HG03439 (cell line): ENCODE measurements around the gene SUSD1.
"Not testable (repeated sequence)": the region's sequence is repeated elsewhere in the genome, so short reads cannot be mapped to it uniquely, and the experiment has no call there.

Source experiments
- ATAC-seq: cut with Tn5 transposase; IDR thresholded peaks from one replicate; pipeline ENCODE4 v1.9.1; 2021; ENCODE audit warnings: mild to moderate bottlenecking, moderate library complexity; ENCODE audit not compliant: unreplicated experiment

Gene SUSD1

GRCh38 chr9:112174965-112175795 lies at the start of gene SUSD1:
SUSD1 (minus strand) TSS chr9:112175297; CDS start chr9:112175235, 62 bp downstream.
- peak; percentile 50 for ATAC-seq

DNA sequence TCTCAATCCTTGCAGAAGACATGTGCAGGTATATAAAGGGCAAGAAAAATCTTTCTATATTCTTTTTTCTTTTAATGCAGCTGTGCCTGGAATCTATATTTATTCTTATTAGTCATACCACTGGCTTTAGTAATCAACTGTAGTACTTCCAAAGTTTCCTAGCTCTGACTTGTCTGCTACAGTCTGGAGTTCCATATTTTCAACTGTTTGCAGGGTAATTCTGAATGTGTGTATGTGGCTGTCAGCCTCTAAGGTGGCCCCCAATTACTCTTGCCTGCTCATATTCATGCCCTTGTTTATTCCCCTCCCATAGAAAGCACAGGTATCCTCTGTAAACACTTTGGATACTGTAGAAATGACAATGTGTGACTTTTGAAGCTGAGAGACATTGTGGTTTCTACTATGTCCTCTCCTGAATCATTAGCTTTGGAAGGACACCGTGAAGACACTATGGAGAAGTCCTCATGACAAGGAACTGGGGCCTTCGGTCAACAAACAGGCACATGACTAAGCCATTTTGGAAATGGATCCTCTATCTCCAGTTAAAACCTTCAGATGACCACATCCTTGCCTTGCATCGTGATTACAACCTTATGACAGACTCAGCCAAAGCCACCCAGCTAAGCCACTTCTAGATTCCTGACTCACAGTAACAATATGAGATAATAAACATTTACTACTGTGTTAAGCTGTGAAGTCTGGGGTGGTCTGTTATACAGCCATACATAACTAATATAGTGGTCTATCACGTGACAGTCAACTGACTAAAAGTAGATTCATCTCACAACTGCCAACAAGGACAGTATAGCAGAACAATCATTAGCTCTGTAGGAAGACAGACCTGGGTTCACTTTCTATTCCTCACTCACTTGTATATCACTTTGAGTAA lies 49.5 kb upstream of the SUSD1 start:
- ATAC-seq: peak; percentile 46

- peak; percentile 89 for ATAC-seq
These were observed 43.8 kb upstream of the SUSD1 start for GRCh38 chr9:112218908-112219307.

DNA sequence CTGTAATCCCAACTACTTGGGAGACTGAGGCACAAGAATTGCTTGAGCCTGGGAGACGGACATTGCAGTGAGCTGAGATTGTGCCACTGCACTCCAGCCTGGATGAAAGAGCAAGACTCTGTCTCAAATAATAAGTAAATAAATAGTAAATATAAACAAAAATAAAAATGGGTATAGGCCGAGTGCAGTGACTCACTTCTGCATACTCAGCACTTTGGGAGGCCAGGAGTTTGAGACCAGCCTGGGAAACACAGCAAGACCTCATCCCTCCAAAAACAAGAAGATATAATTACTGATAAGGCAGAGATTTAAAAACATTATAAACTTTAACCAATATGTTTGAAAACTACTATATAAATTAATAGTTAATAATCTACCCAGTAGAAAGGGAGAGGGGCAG lies 37.8 kb upstream of the SUSD1 start:
- ATAC-seq: no peak

DNA sequence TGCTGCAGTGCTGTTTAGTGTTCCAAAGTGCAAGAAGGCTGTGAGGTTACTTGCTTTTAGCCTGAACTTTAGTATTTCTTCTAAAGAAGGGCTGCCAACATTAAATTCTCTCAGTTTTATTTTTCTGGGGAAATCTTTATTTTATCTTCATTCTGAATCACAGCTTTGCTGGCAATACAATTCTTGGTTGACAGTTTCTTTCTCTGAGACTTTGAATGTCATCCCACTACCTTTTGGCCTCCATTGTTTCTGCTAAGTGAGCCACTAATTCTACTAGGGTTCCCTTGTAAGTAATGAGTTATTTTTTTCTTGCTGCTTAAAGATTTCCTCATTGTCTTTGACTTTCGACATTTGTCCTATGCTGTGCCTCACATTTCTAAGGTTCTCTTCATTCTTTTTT lies 32.4 kb upstream of the SUSD1 start:
- ATAC-seq: no peak

DNA sequence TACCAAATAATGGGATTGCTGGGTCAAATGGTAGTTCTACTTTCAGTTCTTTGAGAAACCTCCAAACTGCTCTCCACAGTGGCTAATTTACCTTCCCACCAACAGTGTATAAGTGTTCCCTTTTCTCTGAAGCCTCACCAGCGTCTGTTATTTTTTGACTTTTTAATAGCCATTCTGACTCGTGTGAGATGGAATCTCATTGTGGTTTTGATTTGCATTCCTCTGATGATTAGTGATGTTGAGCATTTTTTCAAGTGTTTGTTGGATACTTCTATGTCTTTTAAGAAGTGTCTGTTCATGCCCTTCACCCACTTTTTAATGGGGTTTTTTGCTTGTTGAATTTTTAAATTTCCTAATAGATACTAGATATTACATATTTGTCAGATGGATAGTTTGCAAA lies 28.4 kb upstream of the SUSD1 start:
- ATAC-seq: no peak

- ATAC-seq: no peak
These were observed 25.6 kb upstream of the SUSD1 start for GRCh38 chr9:112200711-112201110.

DNA sequence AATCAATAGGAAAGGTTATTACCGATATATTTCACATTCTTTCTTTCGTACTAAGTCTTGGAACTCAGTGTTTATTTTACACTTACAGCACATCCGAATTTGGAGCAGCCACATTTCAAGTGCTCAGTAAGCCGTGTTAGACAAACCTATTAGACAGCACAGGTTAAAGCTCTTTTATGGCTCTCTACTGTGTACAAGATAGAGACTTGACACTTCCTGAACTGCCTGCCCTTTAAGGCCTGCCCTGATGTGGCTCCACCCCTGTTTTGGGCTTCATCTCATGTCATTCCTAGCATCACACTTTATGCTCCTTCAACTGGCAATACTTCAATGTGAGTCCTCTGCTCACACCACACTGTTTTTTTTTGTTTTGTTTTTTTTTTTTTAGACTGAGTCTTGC lies 23.5 kb upstream of the SUSD1 start:
- no peak for ATAC-seq

DNA sequence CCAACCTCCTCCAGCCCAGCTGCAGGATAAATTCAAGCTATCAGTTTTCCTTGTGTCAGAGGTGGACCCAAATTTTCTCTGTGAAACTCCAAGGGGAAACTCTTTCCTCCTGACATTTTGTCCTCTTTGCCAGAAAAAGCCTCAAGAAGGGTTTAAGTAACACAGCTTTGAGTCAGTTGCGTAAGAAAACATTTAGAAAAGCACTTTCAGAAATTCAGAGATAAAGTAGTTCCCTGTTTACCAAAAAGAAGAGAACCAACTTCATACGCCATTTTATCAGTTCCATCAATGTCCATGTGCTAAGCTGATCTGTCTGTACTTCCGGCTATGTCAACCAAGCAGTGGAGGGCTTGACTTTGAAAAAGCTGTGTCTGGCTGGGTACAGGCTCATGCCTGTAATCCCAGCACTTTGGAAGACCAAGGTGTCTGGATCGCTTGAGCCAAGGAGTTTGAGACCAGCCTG lies 19.9 kb upstream of the SUSD1 start:
- ATAC-seq: no peak

DNA sequence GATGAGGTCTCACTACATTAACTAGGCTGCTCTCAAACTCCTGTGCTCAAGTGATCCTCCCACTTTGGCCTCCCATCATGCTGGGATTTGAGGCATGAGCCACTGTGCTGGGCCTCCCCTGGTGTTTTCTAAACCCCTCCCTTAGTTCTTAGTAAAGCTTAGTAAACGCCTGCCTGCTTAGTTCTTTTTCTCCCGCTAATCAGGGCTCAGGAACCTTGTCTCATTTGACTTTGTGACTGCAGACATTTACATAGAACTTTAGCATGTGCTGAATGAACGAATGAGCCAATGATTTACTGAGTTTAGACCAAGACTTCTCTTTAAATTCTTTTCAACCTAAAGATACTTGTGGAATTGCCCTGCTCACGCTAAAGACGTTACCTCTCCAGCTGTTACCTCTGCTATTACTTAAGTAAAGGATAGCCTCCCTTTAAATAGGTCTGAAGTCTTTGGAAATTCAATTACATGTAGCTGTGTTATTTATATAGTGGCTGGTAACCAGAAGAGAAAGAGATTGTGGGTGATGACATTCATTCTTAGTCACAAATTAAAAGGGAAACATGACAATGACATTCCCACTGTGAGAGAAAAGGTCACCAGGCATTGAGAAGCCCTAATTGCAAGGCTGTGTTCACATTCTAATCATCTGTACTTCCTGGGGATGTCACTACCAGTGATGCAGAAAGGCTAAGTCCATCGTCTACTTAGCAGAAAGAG lies 18.6 kb upstream of the SUSD1 start:
- ATAC-seq: no peak

DNA sequence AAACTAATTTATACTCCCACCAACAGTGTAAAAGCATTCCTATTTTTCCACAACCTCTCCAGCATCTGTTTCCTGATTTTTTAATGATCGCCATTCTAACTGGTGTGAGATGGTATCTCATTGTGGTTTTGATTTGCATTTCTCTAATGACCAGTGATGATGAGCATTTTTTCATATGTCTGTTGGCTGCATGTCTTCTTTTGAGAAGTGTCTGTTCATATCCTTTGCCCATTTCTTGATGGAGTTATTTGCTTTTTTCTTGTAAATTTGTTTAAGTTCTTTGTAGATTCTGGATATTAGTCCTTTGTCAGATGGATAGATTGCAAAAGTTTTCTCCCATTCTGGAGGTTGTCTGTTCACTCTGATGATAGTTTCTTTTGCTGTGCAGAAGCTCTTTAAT lies 15.2 kb upstream of the SUSD1 start:
- not testable (repeated sequence) for ATAC-seq

DNA sequence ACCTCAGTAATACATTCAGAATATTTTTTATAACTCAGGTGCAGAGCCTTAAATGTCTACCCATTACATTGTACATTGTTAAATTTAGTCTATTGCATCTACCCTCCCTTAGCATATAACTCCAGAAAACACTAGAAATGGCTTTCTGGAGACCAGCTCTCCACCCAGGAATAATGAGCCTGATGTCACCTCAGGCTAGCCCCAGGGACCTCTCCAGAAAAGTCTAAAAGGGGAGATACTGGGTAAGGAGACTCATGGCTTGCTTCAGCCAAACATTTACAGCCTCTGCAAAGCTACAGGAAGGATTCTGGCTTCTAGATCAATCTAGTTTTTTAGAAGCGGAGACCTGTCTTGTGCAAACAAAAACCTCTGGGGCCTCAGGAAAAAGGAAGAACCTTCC lies 13.8 kb upstream of the SUSD1 start:
- no peak for ATAC-seq

GRCh38 chr9:112187404-112187803 lies 12.3 kb upstream of the SUSD1 start:
- ATAC-seq: no peak

DNA sequence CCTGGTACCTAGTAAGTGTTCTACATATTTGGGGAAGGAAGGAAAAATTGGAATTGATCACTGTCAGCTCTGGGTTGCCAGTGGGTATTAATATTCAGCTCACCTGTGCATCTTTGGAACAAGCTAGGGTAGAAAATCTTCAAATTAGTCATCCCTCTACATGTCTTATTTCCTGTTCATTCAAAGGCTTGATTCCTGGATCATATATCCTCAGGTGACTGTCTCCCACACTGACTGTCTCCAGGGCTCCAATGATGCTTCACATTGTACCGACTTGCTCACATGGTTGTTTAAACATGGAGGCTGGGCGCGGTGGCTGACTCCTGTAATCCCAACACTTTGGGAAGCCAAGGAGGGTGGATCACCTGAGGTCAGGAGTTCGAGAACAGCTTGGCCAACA lies 11.6 kb upstream of the SUSD1 start:
- ATAC-seq: no peak

DNA sequence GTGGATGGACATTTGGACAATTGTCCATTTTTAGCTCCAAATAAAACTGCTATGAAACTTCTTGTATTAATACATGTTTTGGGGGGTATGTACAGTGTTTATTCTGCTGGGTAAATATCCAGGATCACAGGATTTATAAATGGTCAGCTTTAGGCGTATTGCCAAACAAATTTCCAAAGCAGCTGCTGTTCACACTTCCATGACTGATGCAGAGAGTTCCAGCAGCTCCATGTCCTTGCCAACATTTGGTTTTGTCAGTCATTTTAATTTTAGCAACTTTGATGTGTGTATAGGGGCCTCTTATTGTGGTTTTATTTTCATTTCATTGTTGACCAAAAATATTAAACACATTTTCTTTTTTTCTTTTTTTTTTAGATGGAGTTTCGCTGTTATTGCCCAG lies 9.8 kb upstream of the SUSD1 start:
- no peak for ATAC-seq

- no peak for ATAC-seq
These were observed 9.1 kb upstream of the SUSD1 start for GRCh38 chr9:112184221-112184620.

DNA sequence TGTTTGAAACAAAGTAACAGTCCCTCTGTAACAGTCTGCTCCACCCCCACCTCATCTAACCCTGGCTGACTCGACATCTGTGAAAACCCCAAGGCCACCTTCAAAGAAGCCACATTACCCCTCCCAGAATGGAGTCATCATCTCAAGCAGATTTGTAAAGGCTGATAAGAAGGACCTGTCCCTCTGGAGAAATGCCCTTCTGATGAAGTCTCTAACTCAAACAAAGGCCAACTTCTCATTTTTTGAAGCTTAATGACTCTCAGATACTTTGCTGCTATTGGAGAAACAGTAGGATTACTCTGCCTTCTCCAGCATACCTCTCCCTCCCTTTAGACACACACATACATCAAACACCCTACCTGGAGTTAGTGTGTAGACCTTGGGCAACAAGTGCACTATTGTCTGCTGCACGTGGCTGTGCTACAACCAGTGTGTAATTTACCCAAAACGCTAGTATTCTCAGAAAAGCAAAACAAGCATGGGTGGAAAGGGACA lies 5.3 kb upstream of the SUSD1 start:
- ATAC-seq: no peak

DNA sequence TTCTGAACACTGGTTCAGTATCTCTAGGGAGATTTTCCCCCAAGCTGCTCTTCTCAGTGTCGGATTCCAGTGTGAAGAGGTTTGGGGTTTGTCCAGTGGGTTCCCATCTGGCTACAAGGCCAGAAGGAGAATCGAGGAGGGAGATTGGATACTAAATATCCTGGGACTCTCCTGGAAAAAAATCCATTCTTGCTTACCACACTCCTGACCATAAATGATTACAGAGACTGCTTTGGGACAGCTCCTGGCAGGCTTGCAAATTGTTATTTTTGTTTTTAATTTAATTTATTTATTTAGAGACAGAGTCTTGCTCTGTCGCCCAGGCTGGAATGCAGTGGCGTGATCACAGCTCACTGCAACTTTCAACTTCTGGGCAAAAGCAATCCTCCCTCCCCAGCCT lies 4.7 kb upstream of the SUSD1 start:
- no peak for ATAC-seq

GRCh38 chr9:112176524-112176923 lies 1.4 kb upstream of the SUSD1 start:
- ATAC-seq: no peak

DNA sequence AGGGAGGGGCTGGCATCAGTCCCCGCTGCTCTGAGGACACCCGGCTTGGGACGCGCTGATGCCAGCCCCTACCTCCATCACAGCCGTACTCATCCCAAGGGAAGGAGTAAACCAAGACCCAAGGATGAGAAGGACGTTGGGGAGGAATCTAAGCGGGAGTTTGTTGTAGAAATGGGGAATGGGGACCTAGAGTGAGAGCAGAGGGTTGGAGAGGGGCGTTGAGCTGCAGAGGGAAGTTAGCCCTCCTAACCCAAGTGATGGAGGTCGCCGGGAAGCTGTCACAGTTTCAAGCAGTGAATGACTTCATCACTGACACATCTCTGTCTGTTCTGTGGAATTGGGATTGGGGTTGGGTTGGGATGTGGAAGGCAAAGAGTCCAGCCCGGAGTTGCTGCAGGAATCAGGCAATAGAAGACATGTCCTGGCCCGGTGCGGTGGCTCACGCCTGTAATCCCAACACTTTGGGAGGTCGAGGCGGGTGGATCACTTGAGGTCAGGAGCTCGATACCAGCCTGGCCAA lies 759 bp upstream of the SUSD1 start:
- ATAC-seq: no peak
